ENCODE results near the gene INAFM2.

The INAFM2 gene

DNA sequence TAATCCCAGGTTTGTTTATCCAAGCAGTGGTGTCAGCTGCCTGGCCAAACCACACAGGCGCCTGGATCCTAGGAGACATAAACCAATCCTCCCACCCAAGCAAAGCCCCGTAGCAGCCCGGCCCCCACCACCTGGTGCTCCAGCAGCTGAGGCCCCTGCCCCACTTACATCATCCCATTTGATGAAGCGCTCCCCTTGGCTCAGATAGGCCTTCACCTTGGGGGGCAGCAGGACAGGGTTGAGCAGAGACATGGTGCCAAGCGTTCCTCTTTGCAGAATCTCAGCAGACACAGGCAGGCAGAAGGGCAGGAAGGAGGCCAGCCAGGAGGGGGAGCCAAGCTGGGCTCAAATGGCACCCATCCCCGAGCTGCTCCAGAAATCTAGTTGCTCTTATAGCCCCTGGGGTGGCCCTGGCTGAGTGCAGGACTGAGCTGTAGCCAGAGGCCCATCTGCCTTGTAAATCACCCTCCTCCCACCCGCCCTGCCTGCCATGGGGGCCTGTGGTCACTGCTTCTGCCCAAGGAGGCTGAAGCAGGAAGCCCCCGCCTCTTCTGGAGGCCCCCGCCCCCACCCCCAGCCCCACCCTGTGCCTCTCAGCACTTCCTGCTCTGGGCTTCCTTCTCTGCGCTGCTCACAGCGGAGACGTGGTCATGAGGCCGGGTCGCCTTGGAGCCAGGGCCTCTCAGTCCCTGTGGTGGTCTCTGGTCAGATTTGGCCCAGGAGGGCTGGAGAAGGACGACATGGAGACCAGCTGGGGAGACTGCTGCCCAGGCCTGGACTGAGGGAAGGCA lies 15.9 kb upstream of the INAFM2 start, which contains the start of gene PLCB2:
Gene PLCB2 (minus strand): TSS at position 515 of the 791 bp plus-strand sequence. CDS start 263 bp downstream, at position 252.
- H3K4me3 ChIP-seq (ENCODE audit: low read depth, low read length) = peak within 1 kb of the TSS; percentile 76
- TF ChIP-seq, protein P1, sequence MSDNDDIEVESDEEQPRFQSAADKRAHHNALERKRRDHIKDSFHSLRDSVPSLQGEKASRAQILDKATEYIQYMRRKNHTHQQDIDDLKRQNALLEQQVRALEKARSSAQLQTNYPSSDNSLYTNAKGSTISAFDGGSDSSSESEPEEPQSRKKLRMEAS (IDR thresholded peaks at IDR 0.05; ENCODE audit: low read depth, low read length) = peak; percentile 48; the same call in 1 of the 2 replicates
- TF ChIP-seq POLR2A (IDR thresholded peaks at IDR 0.05; ENCODE audit: extremely low read depth, insufficient read length) (peak; percentile 77), MYC (IDR thresholded peaks at IDR 0.05; ENCODE audit: low read depth, low read length) (peak; percentile 47; the same call in 1 of the 2 replicates)
- TF ChIP-seq, protein P2, sequence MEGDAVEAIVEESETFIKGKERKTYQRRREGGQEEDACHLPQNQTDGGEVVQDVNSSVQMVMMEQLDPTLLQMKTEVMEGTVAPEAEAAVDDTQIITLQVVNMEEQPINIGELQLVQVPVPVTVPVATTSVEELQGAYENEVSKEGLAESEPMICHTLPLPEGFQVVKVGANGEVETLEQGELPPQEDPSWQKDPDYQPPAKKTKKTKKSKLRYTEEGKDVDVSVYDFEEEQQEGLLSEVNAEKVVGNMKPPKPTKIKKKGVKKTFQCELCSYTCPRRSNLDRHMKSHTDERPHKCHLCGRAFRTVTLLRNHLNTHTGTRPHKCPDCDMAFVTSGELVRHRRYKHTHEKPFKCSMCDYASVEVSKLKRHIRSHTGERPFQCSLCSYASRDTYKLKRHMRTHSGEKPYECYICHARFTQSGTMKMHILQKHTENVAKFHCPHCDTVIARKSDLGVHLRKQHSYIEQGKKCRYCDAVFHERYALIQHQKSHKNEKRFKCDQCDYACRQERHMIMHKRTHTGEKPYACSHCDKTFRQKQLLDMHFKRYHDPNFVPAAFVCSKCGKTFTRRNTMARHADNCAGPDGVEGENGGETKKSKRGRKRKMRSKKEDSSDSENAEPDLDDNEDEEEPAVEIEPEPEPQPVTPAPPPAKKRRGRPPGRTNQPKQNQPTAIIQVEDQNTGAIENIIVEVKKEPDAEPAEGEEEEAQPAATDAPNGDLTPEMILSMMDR (IDR thresholded peaks at IDR 0.05; ENCODE audit: low read depth, low read length) = peak; percentile 61
- DNase-seq (ENCODE audit: low read depth) = peak; percentile 96

- H3K4me3 ChIP-seq (ENCODE audit: low read depth, low read length) = no peak overlapping the region
- no peak for TF ChIP-seq POLR2A (IDR thresholded peaks at IDR 0.05; ENCODE audit: extremely low read depth, insufficient read length)
- TF ChIP-seq, protein P1 (IDR thresholded peaks at IDR 0.05; ENCODE audit: low read depth, low read length) = no peak
- TF ChIP-seq, protein P2 (IDR thresholded peaks at IDR 0.05; ENCODE audit: low read depth, low read length) = no peak
- TF ChIP-seq MYC (IDR thresholded peaks at IDR 0.05; ENCODE audit: low read depth, low read length) = no peak
- no peak for DNase-seq (ENCODE audit: low read depth)
These were observed 14.1 kb upstream of the INAFM2 start for GRCh38 chr15:40309344-40309862.

DNA sequence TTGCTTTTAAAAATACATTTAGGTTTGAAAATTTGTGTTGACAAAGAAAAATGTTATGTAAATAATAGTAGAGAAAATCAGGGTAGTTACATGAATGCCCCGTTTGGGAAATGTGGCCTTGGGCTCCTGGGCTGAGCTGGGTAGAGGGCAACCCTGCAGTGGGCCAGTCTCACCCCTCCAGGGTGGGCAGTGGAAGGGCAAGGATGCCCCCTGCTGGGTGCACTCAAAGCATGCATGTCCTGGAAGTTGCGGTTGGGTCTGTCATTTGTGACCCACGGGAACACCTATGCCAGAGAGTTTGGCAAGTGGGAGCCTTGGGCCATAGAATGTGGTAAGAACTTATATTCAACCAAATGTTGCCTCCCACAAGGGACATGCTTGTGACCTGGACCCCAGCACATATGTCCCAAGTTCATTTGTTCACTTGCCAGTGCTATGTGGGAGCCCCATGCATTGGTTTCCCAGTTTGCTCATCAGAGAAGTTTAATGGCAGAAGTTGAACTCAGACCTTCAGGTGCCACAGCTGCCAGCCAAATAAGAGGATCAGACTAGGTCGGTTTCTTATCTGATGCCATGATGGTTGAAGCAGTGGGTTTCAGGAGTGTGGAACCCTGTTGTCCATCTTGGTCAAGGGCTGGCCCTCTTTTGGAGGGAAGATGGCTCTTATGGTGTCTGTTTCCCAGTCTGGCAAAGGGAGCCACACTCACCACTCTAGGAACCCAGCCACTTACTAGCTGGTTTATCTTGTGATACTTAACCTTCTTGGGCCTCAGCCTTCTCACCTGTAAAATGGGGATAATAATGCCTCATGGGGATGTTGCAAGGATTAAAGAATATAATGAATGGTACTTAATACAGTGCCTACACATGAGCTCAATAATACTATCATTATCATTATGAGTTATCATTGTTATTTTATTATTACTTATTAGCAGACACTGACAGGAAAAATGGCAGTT lies 13.2 kb upstream of the INAFM2 start:
- TF ChIP-seq, protein P1 (IDR thresholded peaks at IDR 0.05; ENCODE audit: low read depth, low read length) = peak; percentile 81
- TF ChIP-seq, protein P2 (IDR thresholded peaks at IDR 0.05; ENCODE audit: low read depth, low read length) = peak; percentile 83
- TF ChIP-seq POLR2A (IDR thresholded peaks at IDR 0.05; ENCODE audit: extremely low read depth, insufficient read length) = no peak
- peak; percentile 82 for TF ChIP-seq MYC (IDR thresholded peaks at IDR 0.05; ENCODE audit: low read depth, low read length)
- peak; percentile 84 for DNase-seq (ENCODE audit: low read depth)
- no peak overlapping the region for H3K4me3 ChIP-seq (ENCODE audit: low read depth, low read length)

DNA sequence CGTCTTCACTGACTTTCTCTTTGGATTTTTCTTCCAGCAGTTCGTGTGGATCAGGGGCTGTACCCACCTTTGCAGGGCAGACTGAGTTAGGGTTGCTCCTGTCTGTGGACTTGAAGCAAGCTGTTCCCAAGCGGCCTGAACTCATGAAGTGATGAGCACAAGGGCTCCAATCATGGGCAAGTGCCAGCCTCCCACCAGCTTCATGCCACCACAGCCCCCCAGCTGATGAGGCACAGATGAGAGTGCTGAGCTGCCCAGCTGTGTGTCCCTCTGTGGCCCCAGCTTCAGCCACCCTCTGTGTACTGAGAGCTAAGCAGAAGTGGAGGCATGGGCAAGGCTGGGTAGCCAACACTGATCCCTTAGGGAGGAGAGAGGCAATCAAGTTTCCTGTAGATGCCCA lies 12.5 kb upstream of the INAFM2 start:
- no peak for TF ChIP-seq POLR2A (IDR thresholded peaks at IDR 0.05; ENCODE audit: extremely low read depth, insufficient read length)
- TF ChIP-seq, protein P1 (IDR thresholded peaks at IDR 0.05; ENCODE audit: low read depth, low read length) = no peak
- H3K4me3 ChIP-seq (ENCODE audit: low read depth, low read length) = no peak overlapping the region
- DNase-seq (ENCODE audit: low read depth) = no peak

GRCh38 chr15:40312370-40313158 lies 10.9 kb upstream of the INAFM2 start:
- no peak for DNase-seq (ENCODE audit: low read depth)
- TF ChIP-seq MYC (IDR thresholded peaks at IDR 0.05; ENCODE audit: low read depth, low read length) = no peak
- TF ChIP-seq, protein P2 (IDR thresholded peaks at IDR 0.05; ENCODE audit: low read depth, low read length) = no peak
- TF ChIP-seq, protein P1 (IDR thresholded peaks at IDR 0.05; ENCODE audit: low read depth, low read length) = no peak
- TF ChIP-seq POLR2A (IDR thresholded peaks at IDR 0.05; ENCODE audit: extremely low read depth, insufficient read length) = no peak
- no peak overlapping the region for H3K4me3 ChIP-seq (ENCODE audit: low read depth, low read length)
